OCI-LY3 (cell line): ENCODE measurements around the gene M1AP.

Experiments used
- H2AFZ ChIP-seq: fragments of 200-600, 300-600 bp; shearing (Covaris generic); 2 replicates; pipeline ENCODE4 v1.6.0; 2014; ENCODE audit warnings: antibody characterized with exemption, low read depth, low read length
- H3K27ac ChIP-seq: fragments of 200-600, 300-600 bp; sonication (generic); 2 replicates; pipeline ENCODE4 v1.5.1; 2014; ENCODE audit warnings: mild to moderate bottlenecking, low read length, moderate library complexity, mixed read lengths
- H3K27me3 ChIP-seq: fragments of 200-600, 300-600 bp; sonication (generic); 2 replicates; pipeline ENCODE4 v1.6.1; 2014; ENCODE audit warnings: low read depth, low read length, mixed read lengths
- H3K36me3 ChIP-seq: fragments of 200-600, 300-600 bp; sonication (generic); replicated peaks from 2 replicates; pipeline ENCODE3; 2014; ENCODE audit warnings: low read depth, low read length, mixed read lengths
- H3K4me1 ChIP-seq: fragments of 300-600, 200-600 bp; sonication (generic); 2 replicates; pipeline ENCODE4 v1.6.1; 2014; ENCODE audit warnings: low read length, mixed read lengths
- H3K4me2 ChIP-seq: fragments of 200-600, 300-600 bp; sonication (generic); 2 replicates; pipeline ENCODE4 v1.6.1; 2014; ENCODE audit warnings: low read length, mixed read lengths
- H3K4me3 ChIP-seq: fragments of 300-600, 200-600 bp; sonication (generic); 2 replicates; pipeline ENCODE4 v1.5.1; 2014; ENCODE audit warnings: antibody characterized with exemption, mild to moderate bottlenecking, low read length, moderate library complexity
- H3K79me2 ChIP-seq: fragments of 300-600, 200-600 bp; shearing (Covaris generic); 2 replicates; pipeline ENCODE4 v1.6.1; 2014; ENCODE audit warnings: mild to moderate bottlenecking, low read length, mixed read lengths
- H3K9ac ChIP-seq: fragments of 300-600, 200-600 bp; shearing (Covaris generic); 2 replicates; pipeline ENCODE4 v1.6.0; 2014; ENCODE audit warnings: mild to moderate bottlenecking, low read length, moderate library complexity
- H3K9me3 ChIP-seq: fragments of 200-600, 300-600 bp; shearing (Covaris generic); 2 replicates; pipeline ENCODE4 v1.6.1; 2014; ENCODE audit warnings: low read length, mixed read lengths; ENCODE audit not compliant: insufficient read depth
- H4K20me1 ChIP-seq: fragments of 200-600, 300-600 bp; sonication (generic); 2 replicates; pipeline ENCODE4 v1.6.1; 2016; ENCODE audit warnings: low read length, mixed read lengths; ENCODE audit not compliant: insufficient read depth
- EZH2phosphoT487 ChIP-seq: fragments of 200-600 bp; shearing (Covaris generic); IDR thresholded peaks from 2 replicates; pipeline ENCODE4 v1.6.1; 2018; ENCODE audit warnings: antibody characterized with exemption, mixed run types, low read depth
- TF ChIP-seq, protein P1 (sequence below): fragments of 200-600, 300-600 bp; sonication (generic); IDR thresholded peaks from 2 replicates; pipeline ENCODE4 v1.5.1; 2014; ENCODE audit warnings: antibody characterized with exemption, low read length, low read depth

M1AP gene

DNA sequence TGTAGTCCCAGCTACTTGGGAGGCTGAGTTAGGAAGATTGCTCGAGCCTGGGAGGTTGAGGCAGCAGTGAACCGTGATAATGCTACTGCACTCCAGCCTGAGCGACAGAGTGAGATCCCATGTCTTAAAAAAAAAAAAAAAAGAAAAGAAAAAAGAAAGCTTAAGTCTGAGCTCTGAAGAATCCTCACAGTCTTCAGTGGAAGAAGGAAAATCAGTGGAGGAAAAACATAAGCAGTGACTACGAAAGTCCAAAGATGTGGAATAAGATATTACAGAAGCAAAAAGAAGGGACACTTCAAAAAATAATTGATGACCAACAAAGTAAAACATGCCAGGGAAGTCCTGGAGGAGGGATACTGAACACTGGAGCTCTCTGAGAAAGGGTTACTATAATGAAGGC is 137.9 kb downstream of the M1AP start:
- Histone ChIP-seq H3K4me2 (no peak overlapping the region), H3K9me3 (no peaks in the 10 kb centered on the region), H3K27ac (no peak overlapping the region), H4K20me1 (no peaks in the 10 kb centered on the region), H3K79me2 (peaks cover 11% of the 10 kb centered on the region), H3K4me3 (no peak overlapping the region), H3K4me1 (peaks cover 26% of the 10 kb centered on the region), H2AFZ (no peak overlapping the region), H3K36me3 (peaks cover 8% of the 10 kb centered on the region), H3K9ac (no peak overlapping the region), H3K27me3 (no peaks in the 10 kb centered on the region)
- no peak for TF ChIP-seq EZH2phosphoT487
- TF ChIP-seq, protein P1, sequence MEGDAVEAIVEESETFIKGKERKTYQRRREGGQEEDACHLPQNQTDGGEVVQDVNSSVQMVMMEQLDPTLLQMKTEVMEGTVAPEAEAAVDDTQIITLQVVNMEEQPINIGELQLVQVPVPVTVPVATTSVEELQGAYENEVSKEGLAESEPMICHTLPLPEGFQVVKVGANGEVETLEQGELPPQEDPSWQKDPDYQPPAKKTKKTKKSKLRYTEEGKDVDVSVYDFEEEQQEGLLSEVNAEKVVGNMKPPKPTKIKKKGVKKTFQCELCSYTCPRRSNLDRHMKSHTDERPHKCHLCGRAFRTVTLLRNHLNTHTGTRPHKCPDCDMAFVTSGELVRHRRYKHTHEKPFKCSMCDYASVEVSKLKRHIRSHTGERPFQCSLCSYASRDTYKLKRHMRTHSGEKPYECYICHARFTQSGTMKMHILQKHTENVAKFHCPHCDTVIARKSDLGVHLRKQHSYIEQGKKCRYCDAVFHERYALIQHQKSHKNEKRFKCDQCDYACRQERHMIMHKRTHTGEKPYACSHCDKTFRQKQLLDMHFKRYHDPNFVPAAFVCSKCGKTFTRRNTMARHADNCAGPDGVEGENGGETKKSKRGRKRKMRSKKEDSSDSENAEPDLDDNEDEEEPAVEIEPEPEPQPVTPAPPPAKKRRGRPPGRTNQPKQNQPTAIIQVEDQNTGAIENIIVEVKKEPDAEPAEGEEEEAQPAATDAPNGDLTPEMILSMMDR: no peak

DNA sequence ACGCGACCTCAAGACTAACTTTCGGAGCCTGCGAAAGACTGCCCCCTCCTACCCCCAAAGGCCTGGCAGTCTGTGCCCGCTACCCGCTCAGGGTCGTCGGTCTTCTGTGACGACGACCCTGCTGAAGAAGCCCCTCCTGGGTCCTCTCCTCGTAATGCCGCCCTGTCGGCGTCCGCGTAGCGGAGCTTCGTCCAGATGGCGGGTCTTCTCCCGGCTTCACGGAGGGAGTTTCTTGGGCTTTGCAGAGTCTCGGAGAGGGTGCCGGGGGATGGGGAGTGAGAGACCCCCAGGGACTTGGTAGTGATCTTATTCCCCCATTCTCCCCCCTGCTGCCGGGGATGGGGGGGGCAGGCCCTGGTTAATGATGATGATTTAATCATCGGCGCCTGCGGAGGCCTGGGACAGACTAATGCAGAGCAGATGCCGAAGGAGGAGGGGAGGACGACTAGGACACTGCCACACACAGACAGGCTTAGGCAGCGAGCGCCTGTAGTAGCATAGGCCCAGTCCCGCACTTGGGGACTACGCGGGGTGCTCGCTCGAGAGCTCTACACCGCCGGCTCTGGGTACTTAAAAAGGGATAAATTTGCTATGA is 140.1 kb downstream of the M1AP start:
- H3K4me2 ChIP-seq: peak overlapping the region; percentile 88
- peak overlapping the region; percentile 91 for H3K9ac ChIP-seq
- H4K20me1 ChIP-seq: no peaks in the 10 kb centered on the region
- H3K79me2 ChIP-seq: peaks cover 11% of the 10 kb centered on the region
- H2AFZ ChIP-seq: peak overlapping the region; percentile 24; the same call in 1 of the 2 replicates
- peaks cover 32% of the 10 kb centered on the region for H3K4me1 ChIP-seq
- peak overlapping the region; percentile 93 for H3K27ac ChIP-seq
- H3K36me3 ChIP-seq: peaks cover 13% of the 10 kb centered on the region
- no peaks in the 10 kb centered on the region for H3K9me3 ChIP-seq
- H3K27me3 ChIP-seq: no peaks in the 10 kb centered on the region
- H3K4me3 ChIP-seq: peak overlapping the region; percentile 82
- TF ChIP-seq, protein P1: no peak
- TF ChIP-seq EZH2phosphoT487: no peak
